H1 (cell line): ENCODE results near the gene RAB44. TPM values are rescaled to one million over a fixed set of nuclear protein-coding genes. Genes with fewer than 3 reads are reported as not detected.

Source experiments
- CTCF ChIA-PET: fragments of 300-600 bp; sonication (Branson Sonifier 250); formaldehyde crosslinking; loops from one replicate; lab custom pipeline; 2021; ENCODE audit not compliant: partially characterized antibody; lab: Charles Lee
- POLR2A ChIA-PET: fragments of 300-600 bp; sonication (Branson Sonifier 250); formaldehyde crosslinking; loops from one replicate; lab custom pipeline; 2021; ENCODE audit warnings: inconsistent platforms; ENCODE audit not compliant: partially characterized antibody; lab: Charles Lee
- DNase-seq, 2 experiments: peaks; one replicate each; pipeline versions ENCODE4 v3.0.0 to v3.0.0-alpha.2; 2010 to 2022; ENCODE audit warnings: low spot score in 2 of 2, low read depth in 1 of 2, mixed read lengths in 1 of 2
- FAIRE-seq: peaks from 2 replicates; lab custom pipeline; 2011; peaks lifted over from hg19 to GRCh38; lab: Jason Lieb, UNC
- H2AFZ ChIP-seq: 2 replicates; pipeline ENCODE4 v1.8.1; 2012; ENCODE audit warnings: low read length, inconsistent platforms
- H2AK5ac ChIP-seq: 2 replicates; pipeline ENCODE4 v1.6.1; 2013; ENCODE audit warnings: low read depth, low read length
- H2BK120ac ChIP-seq: replicated peaks from 2 replicates; pipeline ENCODE3; 2013; ENCODE audit warnings: low read depth, low read length, inconsistent platforms
- H2BK12ac ChIP-seq: 2 replicates; pipeline ENCODE4 v1.6.1; 2013; ENCODE audit warnings: low read depth, low read length
- H2BK15ac ChIP-seq: 2 replicates; pipeline ENCODE4 v1.6.1; 2013; ENCODE audit warnings: low read length
- H2BK20ac ChIP-seq: 2 replicates; pipeline ENCODE4 v1.6.1; 2013; ENCODE audit warnings: low read length
- H2BK5ac ChIP-seq: 2 replicates; pipeline ENCODE4 v1.6.1; 2013; ENCODE audit warnings: low read depth, low read length
- H3K14ac ChIP-seq: 2 replicates; pipeline ENCODE4 v1.6.1; 2013; ENCODE audit warnings: inconsistent platforms; ENCODE audit not compliant: insufficient read length
- H3K18ac ChIP-seq: 2 replicates; pipeline ENCODE4 v1.6.1; 2013; ENCODE audit warnings: low read length; ENCODE audit errors: extremely low read depth
- H3K23ac ChIP-seq: 2 replicates; pipeline ENCODE4 v1.6.1; 2013; ENCODE audit warnings: inconsistent platforms; ENCODE audit not compliant: insufficient read length
- H3K23me2 ChIP-seq: 2 replicates; pipeline ENCODE4 v1.6.1; 2013; ENCODE audit warnings: low read depth, low read length
- H3K27ac ChIP-seq: 2 replicates; pipeline ENCODE4 v1.6.1; 2011; ENCODE audit warnings: low read depth, low read length, inconsistent platforms
- H3K27me3 ChIP-seq, 4 experiments: replicated peaks in 1 of 4; 1 replicate in 1 of 4; 2 replicates in 3 of 4; pipeline versions ENCODE4 v1.6.1 to v1.8.1; 2011 to 2013; ENCODE audit warnings: low read length in 3 of 4, mild to moderate bottlenecking in 3 of 4, inconsistent platforms in 2 of 4, mixed read lengths in 2 of 4, moderate library complexity in 1 of 4; ENCODE audit not compliant: control insufficient read depth in 3 of 4, insufficient read depth in 3 of 4; ENCODE audit errors: extremely low read depth in 1 of 4
- H3K36me3 ChIP-seq, 4 experiments: 2 replicates each; pipeline versions ENCODE4 v1.6.1 to v1.8.1; 2011 to 2013; ENCODE audit warnings: mild to moderate bottlenecking in 4 of 4, low read length in 3 of 4, moderate library complexity in 2 of 4, control low read depth in 1 of 4, inconsistent platforms in 1 of 4; ENCODE audit not compliant: insufficient read depth in 4 of 4, control insufficient read depth in 2 of 4
- H3K4ac ChIP-seq: replicated peaks from 2 replicates; pipeline ENCODE3; 2013; ENCODE audit warnings: low read length, low read depth, mixed read lengths, inconsistent platforms; ENCODE audit not compliant: insufficient read length
- H3K4me1 ChIP-seq, 4 experiments: replicated peaks in 1 of 4; 1 replicate in 1 of 4; 2 replicates in 3 of 4; pipeline versions ENCODE4 v1.6.1 to v1.8.1; 2011 to 2013; ENCODE audit warnings: low read length in 3 of 4, inconsistent platforms in 2 of 4, mixed read lengths in 1 of 4; ENCODE audit not compliant: insufficient read depth in 4 of 4, control insufficient read depth in 3 of 4
- H3K4me2 ChIP-seq, 2 experiments: 2 replicates each; pipeline versions ENCODE4 v1.6.1 to v1.8.1; 2011 to 2013; ENCODE audit warnings: low read depth in 2 of 2, low read length in 2 of 2, control low read depth in 1 of 2, inconsistent platforms in 1 of 2, mild to moderate bottlenecking in 1 of 2; ENCODE audit not compliant: insufficient read depth in 1 of 2
- H3K4me3 ChIP-seq, 4 experiments: fragments of 200-600, 300-600 bp in 1 of 4; sonication (generic), shearing (Covaris generic), sonication (Bioruptor Twin) in 1 of 4; 2 replicates each; pipeline versions ENCODE4 v1.5.1 to v1.8.1; 2011 to 2016; ENCODE audit warnings: low read length in 4 of 4, low read depth in 3 of 4, control low read depth in 2 of 4, inconsistent platforms in 2 of 4, mild to moderate bottlenecking in 2 of 4, mixed read lengths in 1 of 4, moderate library complexity in 1 of 4; ENCODE audit not compliant: insufficient read depth in 2 of 4; ENCODE audit errors: extremely low read depth in 1 of 4
- H3K56ac ChIP-seq: replicated peaks from 2 replicates; pipeline ENCODE3; 2013; ENCODE audit warnings: low read depth, mild to moderate bottlenecking, mixed read lengths, low read length, inconsistent platforms; ENCODE audit not compliant: insufficient read length
- H3K79me1 ChIP-seq: 2 replicates; pipeline ENCODE4 v1.6.1; 2013; ENCODE audit warnings: low read depth, low read length, control low read depth
- H3K79me2 ChIP-seq, 2 experiments: 2 replicates each; pipeline versions ENCODE4 v1.6.1 to v1.8.1; 2012 to 2013; ENCODE audit warnings: low read length in 2 of 2, mild to moderate bottlenecking in 2 of 2, inconsistent platforms in 1 of 2; ENCODE audit not compliant: insufficient read depth in 2 of 2, control insufficient read depth in 1 of 2
- H3K9ac ChIP-seq, 4 experiments: replicated peaks in 1 of 4; 1 replicate in 1 of 4; 2 replicates in 3 of 4; pipeline versions ENCODE4 v1.6.1 to v1.8.1; 2011 to 2013; ENCODE audit warnings: low read depth in 3 of 4, low read length in 3 of 4, control low read depth in 2 of 4, mild to moderate bottlenecking in 2 of 4, moderate library complexity in 2 of 4, inconsistent platforms in 1 of 4; ENCODE audit errors: extremely low read depth in 1 of 4
- H3K9me3 ChIP-seq, 2 experiments: 2 replicates each; pipeline versions ENCODE4 v1.6.1 to v1.8.1; 2012 to 2013; ENCODE audit warnings: mild to moderate bottlenecking in 2 of 2, moderate library complexity in 2 of 2, control low read depth in 1 of 2, inconsistent platforms in 1 of 2, low read depth in 1 of 2, low read length in 1 of 2, mixed read lengths in 1 of 2; ENCODE audit not compliant: insufficient read depth in 2 of 2
- H4K20me1 ChIP-seq, 2 experiments: replicated peaks in 1 of 2; 2 replicates each; pipeline versions ENCODE3 to v1.8.1; 2011 to 2013; ENCODE audit warnings: inconsistent platforms in 2 of 2, low read length in 2 of 2, mild to moderate bottlenecking in 1 of 2; ENCODE audit not compliant: insufficient read depth in 2 of 2, control insufficient read depth in 1 of 2
- H4K5ac ChIP-seq: 2 replicates; pipeline ENCODE4 v1.6.1; 2013; ENCODE audit warnings: low read length, low read depth, mixed read lengths, inconsistent platforms; ENCODE audit not compliant: insufficient read length
- H4K8ac ChIP-seq: 2 replicates; pipeline ENCODE4 v1.8.0; 2013; ENCODE audit warnings: mild to moderate bottlenecking, moderate library complexity, low read length, inconsistent platforms; ENCODE audit not compliant: insufficient read depth; ENCODE audit errors: extremely low read depth
- H4K91ac ChIP-seq: replicated peaks from 2 replicates; pipeline ENCODE3; 2013; ENCODE audit warnings: low read length, mixed read lengths, inconsistent platforms; ENCODE audit not compliant: insufficient read length
- PHF8 ChIP-seq: fragments of 200-600 bp; sonication (generic); conservative IDR thresholded peaks from 2 replicates; pipeline ENCODE4 v1.7.1; 2012; ENCODE audit warnings: low read depth, mild to moderate bottlenecking, inconsistent platforms, low read length, moderate library complexity
- WGBS, 2 experiments: shearing (Covaris generic) in 1 of 2; methylation state at CpG; one replicate each; pipeline versions ENCODE4 v1.1.6 to v1.1.7; 2013 to 2015; ENCODE audit warnings: low lambda C conversion rate in 2 of 2, mixed read lengths in 2 of 2, inconsistent platforms in 1 of 2, low coverage in 1 of 2, missing lambda C conversion rate in 1 of 2; ENCODE audit not compliant: insufficient replicate concordance in 2 of 2, insufficient coverage in 1 of 2, insufficient read length in 1 of 2; ENCODE audit errors: extremely low coverage in 1 of 2, missing lambda C conversion rate in 1 of 2; 5-methylcytosine and 5-hydroxymethylcytosine counted together
- polyA plus RNA-seq, 7 experiments: library from polyadenylated mRNA; depleted of rRNA in 3 of 7; stranded (reverse) in 5 of 7; unstranded in 2 of 7; fragments of >200 nt in 5 of 7; fragments of 200-250 nt in 2 of 7; gene quantifications; 1 replicate in 5 of 7; 2 replicates in 1 of 7; 4 replicates in 1 of 7; pipeline versions ENCODE4 v1.2.1 to v1.2.3, GENCODE V29; 2011 to 2013; ENCODE audit warnings: missing spikeins in 2 of 7, mixed read lengths in 2 of 7
- total RNA-seq: library from RNA; stranded (reverse); fragmentation: NEBNext Ultra II Directional; extraction: Animal tissue kit (Norgen Biotek cat#: 25700); gene quantifications from 2 replicates; pipeline ENCODE4 v1.2.1, GENCODE V29; 2021

Gene RAB44
- total and polyA plus RNA-seq, 2 of the 8 experiments (the other 6 are each of a cell fraction or from before 2014, with no cell fraction given): 0.02 TPM; not detected in 1

DNA sequence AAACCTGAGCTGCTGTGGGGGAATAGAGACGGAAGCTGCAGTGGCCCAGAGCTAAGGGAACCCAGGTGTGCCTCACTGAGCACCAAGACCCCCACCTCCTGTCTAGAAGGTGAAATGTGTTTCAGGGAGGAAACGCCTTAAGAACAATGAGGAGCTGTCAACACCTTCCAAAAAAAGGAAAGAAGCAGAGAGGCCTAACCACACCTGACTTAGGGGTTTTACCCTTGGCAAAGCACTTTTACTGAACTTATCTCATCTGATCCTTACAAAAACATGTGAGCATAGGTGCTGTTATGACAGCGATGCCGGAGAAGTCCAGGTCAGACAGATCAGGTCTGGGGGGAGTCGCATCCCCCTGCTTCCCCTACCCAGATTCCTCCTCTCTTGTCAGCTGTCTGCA, 35.2 kb upstream of the RAB44 start:
- Histone ChIP-seq H3K4me3 (no peak overlapping the region), H4K8ac (no peak overlapping the region), H2BK120ac (no peak overlapping the region), H3K9me3 (no peaks in the 10 kb centered on the region), H2BK15ac (no peak overlapping the region), H4K91ac (no peak overlapping the region), H2BK5ac (no peak overlapping the region), H3K14ac (no peak overlapping the region), H3K4ac (no peak overlapping the region), H2AK5ac (no peak overlapping the region), H4K20me1 (peaks cover 0 to 2% of the 10 kb centered on the region in 2 experiments), H3K79me1 (no peaks in the 10 kb centered on the region), H4K5ac (no peak overlapping the region), H3K36me3 (no peaks in the 10 kb centered on the region), H3K79me2 (no peaks in the 10 kb centered on the region), H2AFZ (no peak overlapping the region), H3K56ac (no peak overlapping the region), H2BK20ac (no peak overlapping the region), H2BK12ac (no peak overlapping the region), H3K18ac (no peak overlapping the region), H3K9ac (no peak overlapping the region), H3K27me3 (peaks cover 0 to 4% (median 0%) of the 10 kb centered on the region in 4 experiments; a peak in 2 of 7 replicates), H3K23me2 (peaks cover 7% of the 10 kb centered on the region; the same call in 1 of the 2 replicates), H3K4me2 (no peak overlapping the region), H3K27ac (no peak overlapping the region), H3K23ac (no peak overlapping the region), H3K4me1 (peaks cover 7 to 24% (median 15%) of the 10 kb centered on the region in 4 experiments)
- FAIRE-seq (no peak), DNase-seq (no peak)
- WGBS, 2 experiments: 84% methylated on average over 5 of the region's 5 CpGs; no CpG with 5 or more reads in 1 of the 2 experiments
- ChIA-PET POLR2A (interaction anchor here (0.6 to 8.6 kb wide), 4 partner anchors 12 to 52 kb away, joined by 3 to 109 read pairs (median 4); partner anchors contain the start of gene CDKN1A), CTCF (interaction anchor here (0.8 to 2.3 kb wide), 10 partner anchors 9 to 68 kb away, joined by 3 to 9 read pairs (median 5); no protein-coding TSS in a partner anchor)
- TF ChIP-seq PHF8: no peak
